ENCODE results near the gene SNX25. TPM values are rescaled to one million over a fixed set of nuclear protein-coding genes. Genes with fewer than 3 reads are reported as not detected.

Gene SNX25
- total RNA-seq = 58.5 TPM

GRCh38 chr4:185209031-185209851, at the start of gene SNX25:
Gene SNX25, plus strand, starts transcription at chr4:185209598. Its CDS starts 229 bp downstream, at chr4:185209827.

GRCh38 chr4:185203486-185204237, 5.7 kb upstream of the SNX25 start, which contains the start of gene CFAP97:
Gene CFAP97, minus strand, starts transcription at chr4:185204000. Its CDS starts 12,804 bp downstream, at chr4:185191196.

GRCh38 chr4:185395238-185395955, 186.0 kb downstream of the SNX25 start, which contains the start of gene LRP2BP:
Gene LRP2BP, minus strand, starts transcription at chr4:185395924. Its CDS starts 17,738 bp downstream, at chr4:185378186.

GRCh38 chr4:185396724-185397385, 187.5 kb downstream of the SNX25 start, which contains the start of gene ANKRD37:
Gene ANKRD37, plus strand, starts transcription at chr4:185396841. Its CDS starts 83 bp downstream, at chr4:185396924.

Other genes starting within 250 kb of the SNX25 start
- gene HELT, start 191.1 kb upstream of the SNX25 start, total RNA-seq = 1.6 TPM
- 28.5 TPM for gene SLC25A4, start 66.3 kb upstream of the SNX25 start, total RNA-seq
- 54.1 TPM for gene CFAP97, start 5.6 kb upstream of the SNX25 start, total RNA-seq
- 13.5 TPM for gene LRP2BP, start 186.3 kb downstream of the SNX25 start, total RNA-seq
- 21.0 TPM for gene ANKRD37, start 187.2 kb downstream of the SNX25 start, total RNA-seq
- gene UFSP2, start 216.4 kb downstream of the SNX25 start, total RNA-seq = 38.5 TPM